ENCODE measurements around the gene RBM19.

RBM19 gene

DNA sequence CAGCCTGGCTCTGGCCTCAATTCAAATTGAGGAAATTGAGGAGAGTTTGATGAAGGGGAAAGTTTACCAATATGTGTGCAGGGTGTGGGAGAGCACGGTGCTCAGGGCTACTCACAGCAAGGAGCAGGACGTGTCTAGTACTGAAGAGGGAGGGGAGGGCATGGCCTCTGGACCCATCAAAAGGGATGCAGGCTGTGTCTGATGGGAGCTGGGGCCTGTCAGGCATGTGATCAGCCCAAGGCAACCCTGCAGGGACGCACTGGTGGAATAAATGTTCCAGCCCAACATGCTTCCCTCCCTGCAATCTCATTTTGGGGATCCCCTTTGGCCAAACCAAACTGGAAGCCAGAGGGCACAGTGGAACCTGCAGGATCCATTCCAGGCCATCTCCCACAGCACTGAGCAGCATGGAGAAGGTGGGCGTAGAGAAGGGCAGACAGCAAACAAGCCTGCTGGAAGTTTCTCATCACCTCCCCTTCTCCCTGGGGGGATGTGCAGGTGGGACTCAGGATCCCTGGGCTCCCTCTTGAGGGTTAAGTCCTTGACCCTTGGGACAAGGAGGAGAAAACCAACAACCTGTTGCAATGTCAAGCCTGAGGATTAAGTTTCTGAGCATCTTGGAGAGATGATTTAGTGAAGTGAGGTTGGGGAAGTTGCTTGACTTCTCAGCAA, 17.8 kb upstream of the RBM19 start:
- TF ChIP-seq CTCF (IDR thresholded peaks at IDR 0.05): no peak

DNA sequence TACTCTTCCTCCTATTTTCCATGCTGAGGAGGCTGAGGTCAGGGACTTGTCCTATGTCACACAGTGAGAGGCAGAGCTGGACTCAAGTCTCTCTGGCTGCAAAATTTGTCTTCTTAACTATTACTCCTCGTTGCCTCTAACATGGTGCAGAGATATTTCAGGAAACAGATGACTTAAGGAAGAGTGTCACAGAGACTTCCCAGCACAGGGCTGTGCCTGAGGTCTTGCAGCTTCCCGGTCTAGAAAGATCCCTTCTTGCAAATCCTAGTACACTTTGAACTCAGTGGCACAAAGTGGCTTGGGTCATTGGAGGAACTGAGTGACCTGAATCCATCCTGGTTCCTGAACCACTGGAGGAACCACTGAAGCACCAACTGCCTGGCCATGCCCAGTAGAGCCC, 17.1 kb upstream of the RBM19 start:
- TF ChIP-seq CTCF (IDR thresholded peaks at IDR 0.05): no peak

- TF ChIP-seq CTCF (IDR thresholded peaks at IDR 0.05): no peak
Observed at GRCh38 chr12:113981876-113982275, 15.8 kb upstream of the RBM19 start.

- TF ChIP-seq CTCF (IDR thresholded peaks at IDR 0.05): peak; percentile 91
Observed at GRCh38 chr12:113980537-113981337, 14.6 kb upstream of the RBM19 start.

- TF ChIP-seq CTCF (IDR thresholded peaks at IDR 0.05): no peak
Observed at GRCh38 chr12:113980054-113980453, 13.9 kb upstream of the RBM19 start.

DNA sequence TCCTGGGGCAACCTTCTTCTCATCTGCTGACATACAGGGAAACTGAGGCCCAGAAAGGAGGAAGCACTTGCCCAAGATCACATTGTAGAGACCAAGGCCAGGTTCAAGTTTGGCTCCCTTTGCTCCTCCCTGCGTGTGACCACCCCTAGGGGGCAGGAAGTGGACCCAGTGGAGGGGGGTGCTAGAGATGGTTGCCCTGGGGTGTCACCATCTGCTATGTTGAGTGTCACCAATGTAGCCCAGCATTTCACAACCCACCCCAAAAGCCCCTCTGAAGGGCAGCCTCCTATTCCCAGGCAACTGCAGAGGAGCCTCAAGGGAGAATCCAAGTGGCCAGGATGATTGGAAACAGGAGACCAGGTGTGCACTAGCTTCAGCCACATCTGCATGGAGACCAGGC, 12.0 kb upstream of the RBM19 start:
- no peak for TF ChIP-seq CTCF (IDR thresholded peaks at IDR 0.05)

DNA sequence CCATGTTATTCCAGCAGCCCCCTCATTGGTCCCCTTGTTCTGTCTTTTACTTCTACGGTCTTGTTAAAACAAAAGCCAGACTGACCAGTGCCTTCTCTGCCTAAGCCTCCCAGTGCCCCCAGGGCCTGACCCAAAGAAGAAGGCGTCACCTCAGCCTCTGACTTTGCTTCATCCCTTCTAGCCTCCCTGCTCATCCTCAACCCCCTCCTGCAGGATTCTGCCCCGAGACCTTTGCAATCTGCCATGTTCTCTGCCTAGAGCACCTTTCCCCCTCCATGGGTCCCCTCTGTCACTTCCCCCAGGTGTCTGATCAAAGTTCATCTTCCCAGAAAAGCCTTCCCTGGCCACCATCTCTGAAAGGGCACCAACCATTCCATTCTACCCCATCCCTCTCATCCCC, 7.9 kb upstream of the RBM19 start:
- no peak for TF ChIP-seq CTCF (IDR thresholded peaks at IDR 0.05)

All from LNCAP (cell line).